Neural cell (in vitro differentiated cells): ENCODE measurements around the gene SGIP1. TPM values are rescaled to one million over a fixed set of nuclear protein-coding genes. Genes with fewer than 3 reads are reported as not detected.

ENCODE experiments used
- H2AFZ ChIP-seq: fragments of 200-600, 300-800 bp; sonication (generic), shearing (Covaris generic); 2 replicates; pipeline ENCODE4 v1.6.0; 2014; ENCODE audit warnings: low read depth, mild to moderate bottlenecking, antibody characterized with exemption, low read length, moderate library complexity
- H3F3A ChIP-seq: fragments of 200-600 bp; shearing (Covaris generic); 2 replicates; pipeline ENCODE4 v1.6.1; 2016; ENCODE audit warnings: mild to moderate bottlenecking, moderate library complexity, mixed read lengths, antibody characterized with exemption, low read length; ENCODE audit not compliant: insufficient read depth, poor library complexity, severe bottlenecking
- H3K27ac ChIP-seq: fragments of 200-600, 300-800 bp; sonication (generic), shearing (Covaris generic); 2 replicates; pipeline ENCODE4 v1.5.1; 2014; ENCODE audit warnings: mild to moderate bottlenecking, low read length, moderate library complexity
- H3K27me3 ChIP-seq: fragments of 300-800, 200-600 bp; sonication (generic), shearing (Covaris generic); 2 replicates; pipeline ENCODE4 v1.6.0; 2014; ENCODE audit warnings: mild to moderate bottlenecking, low read depth, low read length, moderate library complexity; ENCODE audit not compliant: insufficient read depth
- H3K36me3 ChIP-seq: fragments of 300-800, 200-600 bp; sonication (generic), shearing (Covaris generic); 2 replicates; pipeline ENCODE4 v1.5.1; 2014; ENCODE audit warnings: mild to moderate bottlenecking, antibody characterized with exemption, low read length, moderate library complexity; ENCODE audit not compliant: insufficient read depth
- H3K4me2 ChIP-seq: fragments of 300-800, 200-600 bp; sonication (generic), shearing (Covaris generic); 2 replicates; pipeline ENCODE4 v1.6.0; 2014; ENCODE audit warnings: mild to moderate bottlenecking, low read length
- H3K4me3 ChIP-seq: fragments of 300-800, 200-600 bp; sonication (generic), shearing (Covaris generic); 2 replicates; pipeline ENCODE4 v1.5.1; 2014; ENCODE audit warnings: mild to moderate bottlenecking, low read length, moderate library complexity
- H3K79me2 ChIP-seq: fragments of 200-600 bp; shearing (Covaris generic); replicated peaks from 2 replicates; pipeline ENCODE4 v1.6.0; 2014; ENCODE audit warnings: mild to moderate bottlenecking, low read length, moderate library complexity; ENCODE audit not compliant: insufficient read depth
- H3K9ac ChIP-seq: fragments of 300-800, 200-600 bp; sonication (generic), shearing (Covaris generic); 2 replicates; pipeline ENCODE4 v1.6.1; 2016; ENCODE audit warnings: mild to moderate bottlenecking, low read length, mixed read lengths
- H3K9me2 ChIP-seq: fragments of 200-600 bp; shearing (Covaris generic); 2 replicates; pipeline ENCODE4 v1.6.1; 2016; ENCODE audit warnings: mild to moderate bottlenecking, low read length, mixed read lengths; ENCODE audit not compliant: insufficient read depth
- H3K9me3 ChIP-seq: fragments of 200-600, 300-800 bp; sonication (generic), shearing (Covaris generic); 2 replicates; pipeline ENCODE4 v1.6.1; 2016; ENCODE audit warnings: mild to moderate bottlenecking, mixed run types, low read length, moderate library complexity, mixed read lengths
- H4K20me1 ChIP-seq: fragments of 200-600 bp; shearing (Covaris generic); 2 replicates; pipeline ENCODE4 v1.6.1; 2016; ENCODE audit warnings: mild to moderate bottlenecking, mixed run types; ENCODE audit not compliant: insufficient read depth
- EP300 ChIP-seq: fragments of 450-650 bp; conservative IDR thresholded peaks from 2 replicates; pipeline ENCODE4 v1.6.1; 2014; ENCODE audit warnings: antibody characterized with exemption, mild to moderate bottlenecking, moderate library complexity; ENCODE audit not compliant: poor library complexity, severe bottlenecking
- EZH2 ChIP-seq: fragments of 200-600, 300-800 bp; shearing (Covaris generic), sonication (generic); IDR thresholded peaks from 2 replicates; pipeline ENCODE4 v1.6.1; 2014; ENCODE audit warnings: antibody characterized with exemption, low read length, borderline replicate concordance, mild to moderate bottlenecking; ENCODE audit not compliant: insufficient read depth, poor library complexity, severe bottlenecking
- MXI1 ChIP-seq: fragments of 450-650 bp; conservative IDR thresholded peaks from 2 replicates; pipeline ENCODE4 v1.6.1; 2014; ENCODE audit warnings: antibody characterized with exemption, mild to moderate bottlenecking; ENCODE audit not compliant: poor library complexity, severe bottlenecking
- POLR2AphosphoS5 ChIP-seq: IDR thresholded peaks from 2 replicates; pipeline ENCODE4 v1.6.1; 2012
- RAD21 ChIP-seq: fragments of 450-650 bp; conservative IDR thresholded peaks from 2 replicates; pipeline ENCODE4 v1.6.1; 2014; ENCODE audit warnings: antibody characterized with exemption, mild to moderate bottlenecking, moderate library complexity
- SMC3 ChIP-seq: fragments of 450-650 bp; conservative IDR thresholded peaks from 2 replicates; pipeline ENCODE4 v1.6.1; 2014; ENCODE audit warnings: antibody characterized with exemption, mild to moderate bottlenecking, moderate library complexity; ENCODE audit not compliant: poor library complexity
- TAF1 ChIP-seq: IDR thresholded peaks from 2 replicates; pipeline ENCODE4 v1.6.1; 2012; ENCODE audit warnings: low read depth
- polyA plus RNA-seq: library from polyadenylated mRNA; depleted of rRNA; stranded (reverse); fragments of >200 nt; gene quantifications from 2 replicates; pipeline ENCODE4 v1.2.3, GENCODE V29; 2014
- TF ChIP-seq, protein P1 (sequence below): fragments of 450-650 bp; IDR thresholded peaks from 2 replicates; pipeline ENCODE4 v1.5.1; 2014; ENCODE audit warnings: antibody characterized with exemption, mild to moderate bottlenecking, moderate library complexity; ENCODE audit not compliant: poor library complexity, severe bottlenecking
- TF ChIP-seq, protein P2 (sequence below): IDR thresholded peaks from 2 replicates; pipeline ENCODE4 v1.6.1; 2012; ENCODE audit warnings: borderline replicate concordance

Gene SGIP1
- polyA plus RNA-seq, 1 donor from 2014 or later, result 50.5 TPM

DNA sequence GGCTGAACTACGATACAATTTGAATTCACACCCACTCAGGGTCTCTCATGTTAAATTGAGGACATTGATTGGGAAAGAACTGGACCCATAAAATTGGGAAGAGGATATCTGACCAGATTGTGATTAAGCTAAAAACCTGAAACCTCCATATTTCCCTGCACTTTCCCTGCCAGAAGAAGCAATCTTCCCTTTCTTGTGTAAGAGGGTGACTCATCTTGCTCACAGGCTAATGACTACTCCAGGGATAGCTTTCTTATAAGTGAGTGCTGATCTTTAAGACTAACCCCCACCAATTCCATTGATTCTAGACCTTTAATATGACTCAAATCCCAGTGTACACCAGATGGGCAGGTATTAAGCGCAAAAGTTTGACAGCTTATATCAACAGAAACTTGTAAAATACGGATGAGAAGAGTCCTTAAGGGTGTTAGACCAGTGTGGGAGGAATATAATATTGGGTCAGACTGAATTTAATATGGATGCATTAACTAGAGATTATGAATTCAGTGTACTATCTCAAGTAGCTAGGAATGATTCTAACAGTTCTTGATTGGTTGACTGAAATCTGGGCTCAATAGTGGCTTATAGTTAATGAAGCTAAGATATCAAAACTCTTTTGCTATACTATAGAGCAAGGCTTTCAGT lies 12.1 kb upstream of the SGIP1 start:
- Histone ChIP-seq H3K4me2 (no peak overlapping the region), H2AFZ (no peak overlapping the region), H3K36me3 (no peaks in the 10 kb centered on the region), H3F3A (no peaks in the 10 kb centered on the region), H3K9me2 (no peaks in the 10 kb centered on the region), H3K27ac (no peak overlapping the region), H3K9ac (no peak overlapping the region), H3K27me3 (no peaks in the 10 kb centered on the region), H4K20me1 (no peaks in the 10 kb centered on the region), H3K4me3 (no peak overlapping the region), H3K79me2 (no peaks in the 10 kb centered on the region), H3K9me3 (no peaks in the 10 kb centered on the region)
- TF ChIP-seq EP300 (no peak), MXI1 (no peak), TAF1 (no peak), POLR2AphosphoS5 (no peak), RAD21 (no peak), SMC3 (no peak), EZH2 (no peak)
- TF ChIP-seq, protein P1, sequence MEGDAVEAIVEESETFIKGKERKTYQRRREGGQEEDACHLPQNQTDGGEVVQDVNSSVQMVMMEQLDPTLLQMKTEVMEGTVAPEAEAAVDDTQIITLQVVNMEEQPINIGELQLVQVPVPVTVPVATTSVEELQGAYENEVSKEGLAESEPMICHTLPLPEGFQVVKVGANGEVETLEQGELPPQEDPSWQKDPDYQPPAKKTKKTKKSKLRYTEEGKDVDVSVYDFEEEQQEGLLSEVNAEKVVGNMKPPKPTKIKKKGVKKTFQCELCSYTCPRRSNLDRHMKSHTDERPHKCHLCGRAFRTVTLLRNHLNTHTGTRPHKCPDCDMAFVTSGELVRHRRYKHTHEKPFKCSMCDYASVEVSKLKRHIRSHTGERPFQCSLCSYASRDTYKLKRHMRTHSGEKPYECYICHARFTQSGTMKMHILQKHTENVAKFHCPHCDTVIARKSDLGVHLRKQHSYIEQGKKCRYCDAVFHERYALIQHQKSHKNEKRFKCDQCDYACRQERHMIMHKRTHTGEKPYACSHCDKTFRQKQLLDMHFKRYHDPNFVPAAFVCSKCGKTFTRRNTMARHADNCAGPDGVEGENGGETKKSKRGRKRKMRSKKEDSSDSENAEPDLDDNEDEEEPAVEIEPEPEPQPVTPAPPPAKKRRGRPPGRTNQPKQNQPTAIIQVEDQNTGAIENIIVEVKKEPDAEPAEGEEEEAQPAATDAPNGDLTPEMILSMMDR, result no peak
- TF ChIP-seq, protein P2, sequence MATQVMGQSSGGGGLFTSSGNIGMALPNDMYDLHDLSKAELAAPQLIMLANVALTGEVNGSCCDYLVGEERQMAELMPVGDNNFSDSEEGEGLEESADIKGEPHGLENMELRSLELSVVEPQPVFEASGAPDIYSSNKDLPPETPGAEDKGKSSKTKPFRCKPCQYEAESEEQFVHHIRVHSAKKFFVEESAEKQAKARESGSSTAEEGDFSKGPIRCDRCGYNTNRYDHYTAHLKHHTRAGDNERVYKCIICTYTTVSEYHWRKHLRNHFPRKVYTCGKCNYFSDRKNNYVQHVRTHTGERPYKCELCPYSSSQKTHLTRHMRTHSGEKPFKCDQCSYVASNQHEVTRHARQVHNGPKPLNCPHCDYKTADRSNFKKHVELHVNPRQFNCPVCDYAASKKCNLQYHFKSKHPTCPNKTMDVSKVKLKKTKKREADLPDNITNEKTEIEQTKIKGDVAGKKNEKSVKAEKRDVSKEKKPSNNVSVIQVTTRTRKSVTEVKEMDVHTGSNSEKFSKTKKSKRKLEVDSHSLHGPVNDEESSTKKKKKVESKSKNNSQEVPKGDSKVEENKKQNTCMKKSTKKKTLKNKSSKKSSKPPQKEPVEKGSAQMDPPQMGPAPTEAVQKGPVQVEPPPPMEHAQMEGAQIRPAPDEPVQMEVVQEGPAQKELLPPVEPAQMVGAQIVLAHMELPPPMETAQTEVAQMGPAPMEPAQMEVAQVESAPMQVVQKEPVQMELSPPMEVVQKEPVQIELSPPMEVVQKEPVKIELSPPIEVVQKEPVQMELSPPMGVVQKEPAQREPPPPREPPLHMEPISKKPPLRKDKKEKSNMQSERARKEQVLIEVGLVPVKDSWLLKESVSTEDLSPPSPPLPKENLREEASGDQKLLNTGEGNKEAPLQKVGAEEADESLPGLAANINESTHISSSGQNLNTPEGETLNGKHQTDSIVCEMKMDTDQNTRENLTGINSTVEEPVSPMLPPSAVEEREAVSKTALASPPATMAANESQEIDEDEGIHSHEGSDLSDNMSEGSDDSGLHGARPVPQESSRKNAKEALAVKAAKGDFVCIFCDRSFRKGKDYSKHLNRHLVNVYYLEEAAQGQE, result no peak

DNA sequence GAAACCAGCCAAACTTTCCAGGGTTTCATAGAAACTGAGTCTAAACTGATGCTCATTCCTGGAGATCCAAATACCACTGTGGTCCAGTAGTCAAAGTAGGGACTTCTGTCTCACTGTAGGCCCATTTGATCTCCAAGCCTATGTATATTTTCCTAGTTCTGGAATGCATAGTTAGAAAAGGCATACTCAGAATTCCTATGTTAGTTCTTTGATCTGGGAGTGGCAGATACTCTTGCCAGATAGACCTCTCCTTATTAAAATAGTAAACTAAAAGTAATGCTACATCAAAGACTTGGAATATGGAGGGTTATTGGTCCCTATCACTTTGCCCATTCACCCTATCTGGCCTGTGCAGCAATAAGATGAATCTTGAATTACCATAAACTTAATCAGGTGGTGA lies 10.4 kb upstream of the SGIP1 start:
- no peak overlapping the region for H2AFZ ChIP-seq
- H4K20me1 ChIP-seq, result no peaks in the 10 kb centered on the region
- H3K9me3 ChIP-seq, result no peaks in the 10 kb centered on the region
- no peaks in the 10 kb centered on the region for H3K79me2 ChIP-seq
- H3K4me2 ChIP-seq, result no peak overlapping the region
- no peak overlapping the region for H3K4me3 ChIP-seq
- no peak overlapping the region for H3K9ac ChIP-seq
- no peaks in the 10 kb centered on the region for H3F3A ChIP-seq
- no peaks in the 10 kb centered on the region for H3K27me3 ChIP-seq
- TF ChIP-seq MXI1 (no peak), POLR2AphosphoS5 (no peak), SMC3 (no peak)
- H3K36me3 ChIP-seq, result no peaks in the 10 kb centered on the region
- no peaks in the 10 kb centered on the region for H3K9me2 ChIP-seq
- no peak overlapping the region for H3K27ac ChIP-seq
